Gastrocnemius medialis (tissue), 4 donors: ENCODE results near the gene GID8. TPM values are rescaled to one million over a fixed set of nuclear protein-coding genes. Genes with fewer than 3 reads are reported as not detected.

Source experiments
- ATAC-seq, 2 donors: fragments of 150-250 bp; one replicate each; pipeline ENCODE4 v1.9.1; 2016
- DNase-seq, 2 donors: peaks; one replicate each; pipeline ENCODE4 v3.0.0-alpha.2; 2019
- H3K27ac ChIP-seq, 4 donors: fragments of 200-600 bp; sonication (generic); 1 replicate in 1 of 4; 2 replicates in 3 of 4; pipeline ENCODE4 v1.5.1; 2016 to 2018; ENCODE audit warnings: mild to moderate bottlenecking in 2 of 4, moderate library complexity in 1 of 4
- H3K27me3 ChIP-seq, 3 donors: fragments of 200-600 bp; sonication (generic) in 2 of 3; 1 replicate in 1 of 3; 2 replicates in 2 of 3; pipeline versions ENCODE4 v1.5.1 to v1.6.0; 2016 to 2019; ENCODE audit warnings: mild to moderate bottlenecking in 1 of 3, moderate library complexity in 1 of 3
- H3K36me3 ChIP-seq, 2 donors: fragments of 200-600 bp; sonication (generic) in 1 of 2; one replicate each; pipeline ENCODE4 v1.5.1; 2017 to 2018
- H3K4me1 ChIP-seq, 2 donors: fragments of 200-600 bp; sonication (generic) in 1 of 2; one replicate each; pipeline ENCODE4 v1.5.1; 2016 to 2017; ENCODE audit warnings: mild to moderate bottlenecking in 2 of 2
- H3K4me3 ChIP-seq, 4 donors: fragments of 200-600 bp; sonication (generic) in 3 of 4; 1 replicate in 1 of 4; 2 replicates in 3 of 4; pipeline ENCODE4 v1.5.1; 2016 to 2019; ENCODE audit warnings: mild to moderate bottlenecking in 2 of 4
- H3K9me3 ChIP-seq, 3 donors: fragments of 200-600 bp; sonication (generic) in 2 of 3; 1 replicate in 1 of 3; 2 replicates in 2 of 3; pipeline ENCODE4 v1.5.1; 2016 to 2019
- POLR2A ChIP-seq, 2 donors: fragments of 450-650 bp; IDR thresholded peaks; one replicate each; pipeline ENCODE4 v1.6.1; 2017; ENCODE audit warnings: antibody characterized with exemption in 2 of 2, mild to moderate bottlenecking in 2 of 2, moderate library complexity in 2 of 2
- in situ Hi-C, 4 donors: fragments of 200-750 bp; cut with MboI; loops; one replicate each; pipeline versions ENCODE4 v1.15.0 to v1.8.0; 2017; ENCODE audit warnings: low sequenced_read_pairs in 4 of 4
- intact Hi-C: fragments of 100-400 bp; cut with DNase I; formaldehyde crosslinking; loops from one replicate; pipeline ENCODE4 v1.15.1; 2023; ENCODE audit warnings: low total_unique reads
- total RNA-seq, 4 donors: library from RNA; depleted of rRNA; stranded (reverse); fragments of >200 nt; gene quantifications; one replicate each; pipeline versions ENCODE4 v1.1.0 to v1.2.3, GENCODE V29; 2016
- TF ChIP-seq, protein P1 (sequence below), 5 experiments: fragments of 450-650 bp in 3 of 5; fragments of 200-600 bp in 2 of 5; sonication (generic) in 2 of 5; IDR thresholded peaks in 4 of 5; conservative IDR thresholded peaks in 1 of 5; 1 replicate in 4 of 5; 2 replicates in 1 of 5; pipeline ENCODE4 v1.5.1; 2016 to 2019; ENCODE audit warnings: antibody characterized with exemption in 5 of 5, mild to moderate bottlenecking in 3 of 5, moderate library complexity in 3 of 5

GID8 gene
- total RNA-seq, 4 donors from 2014 or later = 12.8 to 16.2 (median 13.5) TPM

DNA sequence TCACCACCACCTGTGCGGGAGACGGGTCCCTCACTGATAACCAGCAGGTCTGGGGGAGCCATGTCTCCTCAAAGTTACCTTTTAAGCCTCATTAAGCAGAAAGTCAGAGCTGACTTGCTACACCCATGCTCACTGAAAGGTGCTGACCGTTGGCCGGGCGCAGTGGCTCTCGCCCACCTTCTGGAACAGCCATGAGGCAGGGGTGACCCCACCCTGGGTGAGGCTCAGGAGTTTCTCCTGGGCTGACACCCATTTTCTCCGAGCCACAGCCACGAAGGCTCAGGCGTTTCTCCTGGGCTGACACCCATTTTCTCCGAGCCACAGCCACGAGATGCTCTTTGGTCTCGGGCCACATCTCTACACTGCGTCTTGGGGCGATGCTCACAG lies 58.6 kb downstream of the GID8 start:
- H3K27me3 ChIP-seq = peaks cover 30 to 39% (median 35%) of the 10 kb centered on the region in 3 donors
- DNase-seq (no peak), ATAC-seq (no peak)

DNA sequence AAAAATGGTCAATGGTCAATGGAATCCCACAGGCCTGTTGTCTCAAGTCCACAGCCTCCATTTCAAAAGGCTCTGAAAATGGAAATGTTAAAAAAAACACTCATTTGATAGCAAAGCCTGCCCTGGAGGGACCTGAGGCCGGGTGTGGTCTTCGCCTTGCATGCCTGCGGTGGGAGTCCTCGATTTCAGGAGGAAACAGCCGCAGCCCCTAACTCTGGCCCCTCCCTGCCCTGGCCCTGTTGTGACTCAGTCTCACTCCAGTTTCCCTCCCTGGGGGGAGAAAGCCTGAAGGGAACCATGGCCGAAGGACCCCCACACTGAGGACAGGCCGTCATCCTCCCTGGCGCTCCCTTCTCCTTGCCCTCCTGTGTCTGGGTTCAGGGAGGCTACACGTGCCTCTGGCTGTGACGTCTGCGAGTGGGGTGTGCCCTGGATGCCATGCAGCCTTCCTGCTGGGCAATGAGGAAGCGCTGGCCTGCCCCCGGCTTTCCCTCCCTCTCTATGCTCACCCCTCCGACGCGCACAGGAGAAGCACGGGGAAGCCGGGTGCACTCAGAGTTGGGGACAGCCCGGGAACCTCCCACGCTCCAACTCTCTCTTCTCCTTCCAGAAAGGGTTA lies 59.6 kb downstream of the GID8 start:
- no peaks in the 10 kb centered on the region for H3K36me3 ChIP-seq
- in situ Hi-C loops = no loop called here
- no peak overlapping the region for H3K27ac ChIP-seq
- no peak for ATAC-seq
- H3K4me1 ChIP-seq = no peaks in the 10 kb centered on the region
- DNase-seq = no peak
- TF ChIP-seq POLR2A (IDR thresholded peaks at IDR 0.05) = no peak
- TF ChIP-seq, protein P1, sequence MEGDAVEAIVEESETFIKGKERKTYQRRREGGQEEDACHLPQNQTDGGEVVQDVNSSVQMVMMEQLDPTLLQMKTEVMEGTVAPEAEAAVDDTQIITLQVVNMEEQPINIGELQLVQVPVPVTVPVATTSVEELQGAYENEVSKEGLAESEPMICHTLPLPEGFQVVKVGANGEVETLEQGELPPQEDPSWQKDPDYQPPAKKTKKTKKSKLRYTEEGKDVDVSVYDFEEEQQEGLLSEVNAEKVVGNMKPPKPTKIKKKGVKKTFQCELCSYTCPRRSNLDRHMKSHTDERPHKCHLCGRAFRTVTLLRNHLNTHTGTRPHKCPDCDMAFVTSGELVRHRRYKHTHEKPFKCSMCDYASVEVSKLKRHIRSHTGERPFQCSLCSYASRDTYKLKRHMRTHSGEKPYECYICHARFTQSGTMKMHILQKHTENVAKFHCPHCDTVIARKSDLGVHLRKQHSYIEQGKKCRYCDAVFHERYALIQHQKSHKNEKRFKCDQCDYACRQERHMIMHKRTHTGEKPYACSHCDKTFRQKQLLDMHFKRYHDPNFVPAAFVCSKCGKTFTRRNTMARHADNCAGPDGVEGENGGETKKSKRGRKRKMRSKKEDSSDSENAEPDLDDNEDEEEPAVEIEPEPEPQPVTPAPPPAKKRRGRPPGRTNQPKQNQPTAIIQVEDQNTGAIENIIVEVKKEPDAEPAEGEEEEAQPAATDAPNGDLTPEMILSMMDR (IDR thresholded peaks at IDR 0.05 in 4 of 5, conservative IDR thresholded peaks at IDR 0.05 in 1 of 5) = no peak
- H3K27me3 ChIP-seq = peaks cover 33 to 44% (median 37%) of the 10 kb centered on the region in 3 donors
- intact Hi-C loops = no loop called here
- no peak overlapping the region for H3K4me3 ChIP-seq
- no peaks in the 10 kb centered on the region for H3K9me3 ChIP-seq

More for the DNA sequence above, 58.6 kb downstream of the GID8 start:
- TF ChIP-seq, protein P1 (IDR thresholded peaks at IDR 0.05 in 4 of 5, conservative IDR thresholded peaks at IDR 0.05 in 1 of 5) = no peak
- no peak for TF ChIP-seq POLR2A (IDR thresholded peaks at IDR 0.05)
- no peak overlapping the region for H3K4me3 ChIP-seq
- H3K4me1 ChIP-seq = no peaks in the 10 kb centered on the region
- in situ Hi-C loops = no loop called here
- no peaks in the 10 kb centered on the region for H3K9me3 ChIP-seq
- H3K36me3 ChIP-seq = no peaks in the 10 kb centered on the region
- no peak overlapping the region for H3K27ac ChIP-seq
- intact Hi-C loops = no loop called here

Other genes starting within 250 kb of the GID8 start
- gene NTSR1, start 229.3 kb upstream of the GID8 start, total RNA-seq = under 1 TPM in 2 of 4 donors, not detected in 2; 0.04 to 0.13 TPM
- gene MRGBP, start 141.7 kb upstream of the GID8 start, total RNA-seq = 1 to 10 TPM; 7.8 to 9.8 (median 8.2) TPM
- 10 to 100 TPM; 21.9 to 52.1 (median 40.5) TPM for gene OGFR, start 133.3 kb upstream of the GID8 start, total RNA-seq
- 1 to 10 TPM in 2 of 4 donors, under 1 TPM in 2; 0.41 to 4.1 (median 1.6) TPM for gene COL9A3, start 121.1 kb upstream of the GID8 start, total RNA-seq
- gene TCFL5, start 76.3 kb upstream of the GID8 start, total RNA-seq = 1 to 10 TPM; 5.3 to 7.3 (median 6.3) TPM
- gene DIDO1, start 11.6 kb upstream of the GID8 start, total RNA-seq = 10 to 100 TPM; 24.2 to 39.3 (median 28.7) TPM
- gene SLC17A9, start 14.6 kb downstream of the GID8 start, total RNA-seq = 1 to 10 TPM in 3 of 4 donors, under 1 TPM in 1; 0.55 to 2.4 (median 1.2) TPM
- gene BHLHE23, start 68.8 kb downstream of the GID8 start, total RNA-seq = not detected